HG03354 (cell line): Measurements from ENCODE around the gene MAD1L1.
"Not testable (repeated sequence)": the region's sequence is repeated elsewhere in the genome, so short reads cannot be mapped to it uniquely, and the experiment has no call there.

Source experiments
- ATAC-seq: cut with Tn5 transposase; IDR thresholded peaks from one replicate; pipeline ENCODE4 v1.9.1; 2021; ENCODE audit warnings: mild to moderate bottlenecking; ENCODE audit not compliant: unreplicated experiment, poor library complexity, severe bottlenecking

MAD1L1 gene

GRCh38 chr7:2044311-2044882 lies 188.3 kb downstream of the MAD1L1 start:
- no peak for ATAC-seq

DNA sequence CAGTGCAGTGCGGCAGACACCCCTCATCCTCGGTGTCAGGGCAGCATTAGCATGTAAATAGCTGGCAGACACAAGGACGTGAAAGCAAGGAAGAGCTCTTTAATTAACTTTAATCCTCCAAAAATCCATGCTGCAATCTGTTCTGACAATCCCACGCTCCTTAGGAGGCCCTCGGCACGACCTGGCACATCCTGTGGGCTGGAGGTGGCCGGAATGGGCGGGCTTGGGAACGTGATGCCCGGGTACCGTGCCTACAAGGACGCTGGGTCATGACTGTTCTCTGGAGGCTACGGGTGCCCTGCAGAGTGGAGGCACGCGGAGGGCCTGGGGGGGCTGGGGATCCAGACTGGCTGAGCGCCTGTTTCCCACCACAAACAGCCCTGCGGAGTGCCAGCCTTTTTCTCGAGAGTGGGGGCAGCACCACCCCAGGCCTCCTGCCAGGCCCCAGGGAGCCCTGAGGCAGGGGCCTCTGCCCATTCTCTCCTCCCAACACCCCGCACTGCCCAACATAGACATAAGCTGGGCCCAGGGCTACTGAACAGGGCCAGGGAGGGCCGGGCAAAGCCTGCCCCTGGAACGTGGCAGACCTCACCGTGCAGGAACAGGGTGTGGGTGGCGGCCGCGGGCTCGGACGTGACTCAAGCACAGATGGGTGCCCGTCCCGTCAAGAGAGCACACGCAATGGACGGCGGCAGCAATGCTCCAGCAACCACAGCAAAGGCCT lies 189.3 kb downstream of the MAD1L1 start:
- ATAC-seq: no peak

- ATAC-seq: no peak
These were observed 190.1 kb downstream of the MAD1L1 start for GRCh38 chr7:2042650-2043049.

- no peak for ATAC-seq
These were observed 191.0 kb downstream of the MAD1L1 start for GRCh38 chr7:2041496-2042367.

DNA sequence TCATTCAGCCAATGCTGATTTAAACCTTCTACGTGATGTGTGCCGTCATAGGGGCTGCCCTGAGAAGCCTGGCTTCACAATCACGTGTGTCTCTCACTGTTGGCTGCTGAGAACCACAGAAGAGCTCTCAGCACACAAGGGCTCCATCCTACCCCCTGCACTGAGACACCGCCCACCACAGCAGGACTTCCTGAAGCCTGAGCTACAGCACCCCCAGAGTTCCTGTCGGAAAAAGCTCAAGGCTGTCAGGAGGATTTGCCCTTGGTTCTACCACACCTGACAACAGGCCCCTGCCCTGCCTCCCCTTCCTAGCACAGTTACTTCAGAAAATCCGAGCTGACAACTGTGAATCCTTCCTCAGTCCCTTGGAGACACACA lies 191.9 kb downstream of the MAD1L1 start:
- ATAC-seq: no peak

DNA sequence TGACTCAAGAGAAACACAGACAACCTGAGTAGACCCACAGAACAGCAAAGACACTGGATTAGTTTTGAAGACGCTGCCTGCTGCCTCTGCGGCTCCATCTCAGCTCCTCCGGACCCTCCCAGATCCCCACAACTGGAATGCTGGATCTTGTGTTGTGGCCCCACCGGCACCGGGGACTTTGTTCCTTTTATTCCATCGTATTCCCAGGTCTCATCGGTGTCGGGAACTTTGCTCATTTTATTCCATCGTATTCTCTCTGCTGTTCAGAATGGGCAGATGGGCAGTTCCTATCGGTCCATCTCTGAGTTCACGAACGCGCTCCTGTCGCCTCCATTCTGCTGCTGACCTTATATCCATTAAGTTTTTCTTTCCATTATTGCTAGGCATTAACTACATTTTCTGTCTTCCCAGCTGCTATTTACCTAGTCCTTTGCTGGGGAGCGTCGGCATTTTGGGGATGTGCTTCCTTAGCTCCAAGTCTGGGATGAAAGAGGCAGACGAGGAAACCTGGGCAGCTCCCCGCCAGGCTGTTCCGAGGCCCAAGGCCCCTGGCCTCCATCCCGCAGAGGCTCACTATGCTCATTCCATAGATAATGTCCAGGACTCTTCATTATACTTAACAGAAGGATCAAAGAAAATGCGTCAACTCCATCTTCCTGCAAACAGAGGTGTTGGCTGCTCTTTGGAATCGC lies 192.4 kb downstream of the MAD1L1 start:
- no peak for ATAC-seq

GRCh38 chr7:2038931-2039728 lies 193.6 kb downstream of the MAD1L1 start:
- no peak for ATAC-seq

DNA sequence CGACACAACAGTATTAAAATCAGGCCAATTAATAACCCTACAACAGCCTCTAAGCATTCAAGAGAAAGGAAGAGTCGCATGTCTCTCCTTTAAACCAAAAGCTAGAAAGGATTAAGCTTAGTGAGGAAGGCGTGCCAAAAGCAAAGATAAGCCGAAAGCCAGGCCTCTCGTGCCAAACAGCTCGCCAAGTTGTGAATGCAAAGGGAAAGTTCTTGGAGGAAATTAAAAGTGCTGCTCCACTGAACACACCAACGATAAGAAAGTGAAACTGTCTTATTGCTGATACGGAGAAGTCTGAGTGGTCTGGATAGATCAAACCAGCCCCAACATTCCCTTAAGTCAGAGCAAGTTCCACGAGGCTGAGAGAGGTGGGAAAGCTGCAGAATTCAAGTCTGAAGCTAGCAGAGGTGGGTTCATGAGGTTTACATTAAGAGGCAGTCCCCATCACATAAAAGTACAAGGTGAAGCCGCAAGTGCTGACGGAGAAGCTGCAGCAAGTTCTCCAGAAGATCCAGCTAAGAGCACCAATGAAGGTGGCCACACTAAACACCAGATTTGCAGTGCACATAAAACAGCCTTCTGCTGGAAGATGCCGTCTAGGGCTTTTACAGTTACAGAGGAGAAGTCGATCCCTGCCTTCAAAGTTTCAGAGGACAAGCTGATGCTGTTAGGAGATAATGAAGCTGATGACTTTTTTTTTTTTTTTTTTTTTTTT lies 194.8 kb downstream of the MAD1L1 start:
- ATAC-seq: no peak

DNA sequence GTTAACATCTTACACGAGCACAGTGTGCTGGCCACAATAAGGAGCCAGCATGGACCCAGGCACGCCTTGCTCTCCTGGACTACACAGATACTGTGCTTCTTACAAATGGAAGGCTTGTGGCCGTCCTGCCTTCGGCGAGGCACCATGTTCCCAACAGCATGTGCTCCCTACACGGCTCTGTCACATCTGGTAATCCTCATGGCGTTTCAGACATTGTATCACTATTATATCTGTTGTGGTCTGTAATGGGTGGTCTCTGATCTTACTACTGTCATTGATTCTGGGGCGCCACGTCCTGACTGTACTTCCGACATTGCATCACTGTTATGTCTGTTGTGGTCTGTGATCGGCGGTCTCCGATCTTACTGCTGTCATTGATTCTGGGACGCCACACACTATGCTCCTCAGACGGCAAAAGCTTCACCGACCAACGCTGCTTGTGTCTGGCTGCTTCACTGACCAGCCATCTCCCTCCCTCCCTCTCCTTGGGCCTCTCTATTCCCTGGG lies 195.4 kb downstream of the MAD1L1 start:
- no peak for ATAC-seq

GRCh38 chr7:2036786-2037185 lies 196.0 kb downstream of the MAD1L1 start:
- no peak for ATAC-seq

GRCh38 chr7:2036201-2036600 lies 196.5 kb downstream of the MAD1L1 start:
- ATAC-seq: not testable (repeated sequence)

GRCh38 chr7:2034291-2035201 lies 198.2 kb downstream of the MAD1L1 start:
- no peak for ATAC-seq

DNA sequence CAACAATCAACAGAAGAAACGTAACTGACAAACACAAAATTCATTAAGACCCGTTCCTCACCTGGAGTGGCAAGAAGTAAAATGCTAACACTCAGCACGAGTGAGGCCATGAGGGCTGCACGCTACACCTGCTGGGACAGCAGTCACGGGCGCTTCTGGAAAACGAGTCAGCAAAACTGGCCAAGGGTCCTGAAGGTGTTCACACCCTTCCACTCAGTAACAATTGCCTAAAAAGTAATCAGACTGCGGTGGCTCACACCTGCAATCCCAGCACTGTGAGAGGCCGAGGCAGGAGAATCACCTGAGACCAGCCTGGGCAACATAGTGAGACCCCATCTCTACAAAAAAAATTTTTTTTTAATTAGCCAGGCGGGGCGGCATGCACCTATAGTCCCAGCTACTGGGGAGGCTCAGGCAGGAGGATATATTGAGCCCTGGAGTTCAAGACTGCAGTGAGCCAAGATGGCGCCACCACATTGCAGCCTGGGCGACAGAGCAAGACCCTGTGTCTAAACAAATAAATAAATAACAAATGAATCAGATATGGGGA lies 199.1 kb downstream of the MAD1L1 start:
- ATAC-seq: no peak

DNA sequence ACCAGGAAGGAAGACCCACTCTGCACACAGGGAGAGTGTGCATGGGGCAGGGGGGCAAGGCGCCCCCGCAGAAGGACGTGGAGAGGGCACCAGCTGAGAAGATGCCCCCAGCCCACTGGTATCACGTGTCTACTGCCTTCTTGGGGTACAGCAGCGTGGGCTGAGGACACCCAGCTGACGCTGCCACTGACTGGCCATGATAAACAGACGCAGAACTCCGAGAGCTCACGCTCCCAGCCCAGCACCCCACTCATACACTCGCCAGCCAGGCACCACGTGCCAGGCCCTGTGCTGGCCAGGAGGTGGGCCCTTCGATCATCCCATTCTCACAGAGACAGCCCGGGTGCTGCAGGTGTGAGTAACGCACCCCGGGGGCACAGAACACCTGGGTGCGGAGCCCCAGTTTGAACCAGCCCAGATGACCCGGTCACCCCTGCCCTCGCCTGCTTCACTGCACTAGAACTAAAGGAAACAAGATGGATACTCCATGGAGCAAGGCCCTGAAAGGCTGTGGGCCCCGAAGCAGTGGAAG lies 199.8 kb downstream of the MAD1L1 start:
- ATAC-seq: no peak

GRCh38 chr7:2032030-2032875 lies 200.5 kb downstream of the MAD1L1 start:
- no peak for ATAC-seq

DNA sequence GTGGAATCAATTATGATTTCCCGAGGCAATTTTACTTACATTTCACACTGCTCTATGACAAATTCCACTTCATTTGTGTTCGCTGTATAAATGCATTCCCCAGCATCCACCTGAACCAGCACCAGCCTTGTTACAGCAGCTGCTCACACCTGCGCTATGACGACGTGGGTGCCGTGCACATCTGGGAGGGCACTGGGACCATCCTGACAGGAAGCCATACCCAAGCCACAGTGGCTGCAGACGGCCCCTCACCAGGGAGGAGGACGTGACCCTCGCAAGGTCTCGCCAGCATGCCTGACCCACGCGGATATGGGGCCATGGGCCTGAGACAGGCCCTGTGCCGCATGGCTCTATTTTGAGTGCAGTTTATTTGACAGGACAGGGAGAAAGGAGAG lies 201.3 kb downstream of the MAD1L1 start:
- no peak for ATAC-seq
